GM12864 (cell line): ENCODE measurements around the gene PPM1G.

ENCODE experiments used
- DNase-seq: peaks from one replicate; pipeline ENCODE4 v3.0.0-alpha.2; 2011; ENCODE audit warnings: low read depth
- H3K4me3 ChIP-seq: 2 replicates; pipeline ENCODE4 v1.5.1; 2011; ENCODE audit warnings: mild to moderate bottlenecking, low read depth, low read length, control low read depth
- TF ChIP-seq, protein P1 (sequence below): IDR thresholded peaks from 2 replicates; pipeline ENCODE4 v1.5.1; 2011; ENCODE audit warnings: low read depth, mild to moderate bottlenecking, moderate library complexity, low read length, control low read depth, inconsistent platforms; ENCODE audit errors: missing control alignments

The PPM1G gene

DNA sequence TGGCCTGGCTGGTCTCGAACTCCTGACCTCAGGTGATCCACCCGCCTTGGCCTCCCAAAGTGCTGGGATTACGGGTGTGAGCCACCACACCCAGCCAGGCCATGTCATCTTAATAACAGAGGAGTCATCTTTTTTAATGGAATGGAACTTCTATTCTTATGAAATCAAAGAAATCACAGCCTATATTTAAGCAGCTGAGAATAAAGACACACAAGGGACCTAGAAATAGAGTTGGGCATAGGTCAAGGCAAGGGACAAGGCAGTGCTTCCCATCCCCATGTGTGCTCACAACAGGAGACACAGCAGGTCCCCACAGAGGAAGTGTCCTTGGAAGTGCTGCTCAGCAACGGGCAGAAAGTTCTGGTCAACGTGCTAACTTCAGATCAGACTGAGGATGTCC, 35.8 kb downstream of the PPM1G start:
- TF ChIP-seq, protein P1, sequence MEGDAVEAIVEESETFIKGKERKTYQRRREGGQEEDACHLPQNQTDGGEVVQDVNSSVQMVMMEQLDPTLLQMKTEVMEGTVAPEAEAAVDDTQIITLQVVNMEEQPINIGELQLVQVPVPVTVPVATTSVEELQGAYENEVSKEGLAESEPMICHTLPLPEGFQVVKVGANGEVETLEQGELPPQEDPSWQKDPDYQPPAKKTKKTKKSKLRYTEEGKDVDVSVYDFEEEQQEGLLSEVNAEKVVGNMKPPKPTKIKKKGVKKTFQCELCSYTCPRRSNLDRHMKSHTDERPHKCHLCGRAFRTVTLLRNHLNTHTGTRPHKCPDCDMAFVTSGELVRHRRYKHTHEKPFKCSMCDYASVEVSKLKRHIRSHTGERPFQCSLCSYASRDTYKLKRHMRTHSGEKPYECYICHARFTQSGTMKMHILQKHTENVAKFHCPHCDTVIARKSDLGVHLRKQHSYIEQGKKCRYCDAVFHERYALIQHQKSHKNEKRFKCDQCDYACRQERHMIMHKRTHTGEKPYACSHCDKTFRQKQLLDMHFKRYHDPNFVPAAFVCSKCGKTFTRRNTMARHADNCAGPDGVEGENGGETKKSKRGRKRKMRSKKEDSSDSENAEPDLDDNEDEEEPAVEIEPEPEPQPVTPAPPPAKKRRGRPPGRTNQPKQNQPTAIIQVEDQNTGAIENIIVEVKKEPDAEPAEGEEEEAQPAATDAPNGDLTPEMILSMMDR: no peak
- no peak for DNase-seq

GRCh38 chr2:27372937-27373336, 36.5 kb downstream of the PPM1G start:
- TF ChIP-seq, protein P1: no peak

More for the DNA sequence above, 35.8 kb downstream of the PPM1G start:
- no peak overlapping the region for H3K4me3 ChIP-seq

DNA sequence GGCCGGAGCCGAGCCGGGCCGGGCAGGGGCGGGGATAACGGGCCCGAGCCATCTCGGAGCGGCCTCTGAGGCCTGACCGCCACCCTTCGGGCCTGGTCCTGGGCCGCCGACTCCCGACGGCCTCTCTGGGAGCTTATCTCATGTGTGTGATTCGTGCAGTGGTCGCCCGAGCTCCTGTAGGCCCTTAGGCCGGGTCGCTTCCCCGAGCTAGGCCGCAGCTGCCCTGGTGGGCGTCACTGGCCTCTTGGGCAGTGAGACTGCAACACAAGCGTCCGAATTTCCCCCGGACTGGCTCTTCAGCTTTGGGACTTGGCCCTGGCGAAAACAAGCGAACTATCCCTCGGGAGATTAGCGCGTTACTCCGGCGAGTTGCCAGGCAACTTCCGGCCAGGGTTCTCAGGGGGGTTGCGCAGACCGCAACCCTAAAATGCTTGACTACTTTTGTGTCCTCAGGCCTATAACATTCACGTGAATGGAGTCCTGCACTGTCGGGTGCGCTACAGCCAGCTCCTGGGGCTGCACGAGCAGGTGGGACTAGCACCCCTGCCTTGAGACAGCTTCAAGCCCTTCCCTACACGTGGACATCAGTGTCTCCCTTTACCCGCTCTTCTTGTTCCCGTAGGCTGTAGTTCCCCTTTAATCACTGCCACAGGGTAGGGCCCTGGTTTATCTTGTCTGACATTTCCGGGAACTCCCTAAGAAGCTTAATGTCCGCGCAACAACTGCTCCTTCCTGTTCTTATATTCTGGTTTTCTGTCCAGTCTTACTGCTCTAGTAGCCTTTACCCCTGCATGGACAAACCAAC, 38.4 kb downstream of the PPM1G start:
- H3K4me3 ChIP-seq: peak overlapping the region; percentile 80
- TF ChIP-seq, protein P1: no peak
- peak; percentile 49 for DNase-seq

More at GRCh38 chr2:27372937-27373336, 36.5 kb downstream of the PPM1G start:
- H3K4me3 ChIP-seq: no peak overlapping the region
- DNase-seq: no peak

DNA sequence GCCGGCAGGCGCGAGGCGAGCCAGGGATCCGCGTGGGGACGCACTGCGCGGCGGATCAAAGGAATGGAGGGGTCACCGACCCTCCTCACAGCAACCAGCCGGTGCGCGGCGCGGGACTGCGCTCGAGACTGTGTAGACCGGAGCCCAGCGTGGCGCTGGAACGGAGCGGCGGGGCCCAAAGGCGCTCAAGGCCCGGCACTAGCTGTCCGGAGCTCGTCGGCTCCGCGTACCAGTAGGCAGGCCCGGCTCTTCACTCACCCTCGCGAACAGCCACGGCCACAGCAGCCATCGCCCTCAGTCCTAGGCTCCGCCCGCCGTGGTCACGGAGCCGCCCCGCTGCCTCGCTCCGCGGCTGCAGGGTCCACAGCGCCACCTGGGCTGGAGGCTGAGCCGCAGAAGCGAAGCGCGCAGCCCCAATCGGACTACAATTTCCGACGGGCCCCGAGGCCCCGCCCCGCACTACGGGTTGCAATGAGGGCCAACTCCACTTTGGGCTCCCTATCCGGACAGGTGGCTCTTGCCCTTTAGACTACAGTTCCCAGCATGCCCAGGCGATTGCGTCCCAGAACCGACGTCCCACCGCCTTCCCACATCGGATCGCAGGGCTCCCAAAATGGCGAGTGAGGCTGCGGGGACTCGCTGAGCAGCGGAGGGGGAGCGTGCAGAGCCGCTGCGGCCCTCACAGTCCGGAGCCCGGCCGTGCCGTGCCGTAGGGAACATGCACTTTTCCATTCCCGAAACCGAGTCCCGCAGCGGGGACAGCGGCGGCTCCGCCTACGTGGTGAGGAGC, 39.2 kb downstream of the PPM1G start, which contains the start of the genes EIF2B4 and SNX17:
Gene EIF2B4, minus strand, starts transcription at position 313 of the 790 bp plus-strand sequence. Its CDS starts 24 bp downstream, at position 289.
Gene SNX17, plus strand, starts transcription at position 591 of the 790 bp plus-strand sequence. Its CDS starts 128 bp downstream, at position 719.
- H3K4me3 ChIP-seq: peak within 1 kb of the TSS; percentile 80
- TF ChIP-seq, protein P1: peak; percentile 66
- DNase-seq: peak; percentile 97

- TF ChIP-seq, protein P1: no peak
- no peak for DNase-seq
- H3K4me3 ChIP-seq: peak overlapping the region; percentile 80
Observed at GRCh38 chr2:27369471-27370025, 39.8 kb downstream of the PPM1G start.

- TF ChIP-seq, protein P1: no peak
- DNase-seq: no peak
- no peak overlapping the region for H3K4me3 ChIP-seq
Observed at GRCh38 chr2:27363933-27364332, 45.5 kb downstream of the PPM1G start.
